NCI-H146 treated with DMSO at 0.1 percent for 48 hours (cell line): ENCODE results near the gene WWP2.
"Not testable (repeated sequence)": the region's sequence is repeated elsewhere in the genome, so short reads cannot be mapped to it uniquely, and the experiment has no call there.

Source experiments
- DNase-seq: peaks from one replicate; lab custom pipeline; 2025; ENCODE audit not compliant: unreplicated experiment; lab: John Stamatoyannopoulos, UW

The WWP2 gene

DNA sequence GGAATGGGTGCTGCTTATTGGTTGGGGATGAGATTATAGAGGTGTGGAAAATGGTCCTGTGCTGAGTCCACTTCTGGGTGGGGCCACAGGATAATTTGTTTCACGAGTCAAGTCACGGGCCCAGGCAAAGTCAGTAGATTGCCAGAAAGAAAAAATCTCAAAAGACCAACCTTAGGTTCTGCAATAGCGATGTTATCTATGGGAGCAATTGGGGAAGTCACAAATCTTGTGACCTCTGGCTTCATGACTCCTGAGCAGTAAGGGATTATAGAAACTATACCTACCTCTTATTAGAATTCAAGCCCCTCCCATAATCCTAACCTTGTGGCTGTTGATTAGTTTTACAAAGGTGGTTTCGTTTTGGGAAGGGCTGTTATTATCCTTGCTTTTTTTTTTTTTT lies 31.4 kb downstream of the WWP2 start:
- DNase-seq, result no peak

DNA sequence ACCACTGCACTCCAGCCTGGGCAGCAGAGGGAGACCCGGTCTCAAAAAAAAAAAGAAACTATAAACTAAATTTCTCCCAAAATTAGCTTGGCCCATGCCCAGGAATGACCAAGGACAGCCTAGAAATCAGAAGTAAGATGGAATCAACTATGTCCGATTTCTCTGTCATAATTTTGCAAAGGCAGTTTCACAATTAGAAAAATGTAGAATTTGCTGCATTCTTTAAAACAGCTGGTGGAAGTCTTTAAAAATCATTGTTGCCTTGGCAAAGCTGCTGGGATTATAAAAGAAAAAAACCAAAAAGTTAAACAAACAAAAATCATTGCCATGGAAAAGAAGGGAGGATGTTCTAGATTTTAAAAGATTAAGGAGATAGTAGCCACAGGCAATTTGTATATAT lies 32.4 kb downstream of the WWP2 start:
- no peak for DNase-seq

- DNase-seq, result no peak
Observed at GRCh38 chr16:69796285-69797118, 34.4 kb downstream of the WWP2 start.

- DNase-seq, result no peak
Observed at GRCh38 chr16:69798466-69798865, 36.3 kb downstream of the WWP2 start.

DNA sequence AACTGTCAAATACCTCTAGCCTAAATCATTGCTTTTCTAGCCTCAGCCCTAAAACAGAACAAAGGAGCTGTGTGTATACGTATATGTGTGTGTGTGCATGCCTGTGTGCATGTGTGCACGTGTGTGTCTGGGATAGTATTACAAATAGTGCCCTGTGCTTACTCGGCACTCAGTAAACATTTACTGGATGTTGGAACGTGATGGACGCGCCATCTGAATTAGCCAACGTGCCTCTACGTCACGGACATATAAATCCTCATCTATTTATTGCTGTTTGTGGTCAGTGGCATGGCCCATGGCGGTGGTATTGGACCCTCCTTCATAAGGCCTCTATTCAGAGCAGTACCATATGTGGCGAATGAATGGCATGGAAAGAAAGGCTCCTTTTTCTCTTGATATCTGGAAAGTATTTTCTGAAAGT lies 37.5 kb downstream of the WWP2 start:
- DNase-seq, result no peak

DNA sequence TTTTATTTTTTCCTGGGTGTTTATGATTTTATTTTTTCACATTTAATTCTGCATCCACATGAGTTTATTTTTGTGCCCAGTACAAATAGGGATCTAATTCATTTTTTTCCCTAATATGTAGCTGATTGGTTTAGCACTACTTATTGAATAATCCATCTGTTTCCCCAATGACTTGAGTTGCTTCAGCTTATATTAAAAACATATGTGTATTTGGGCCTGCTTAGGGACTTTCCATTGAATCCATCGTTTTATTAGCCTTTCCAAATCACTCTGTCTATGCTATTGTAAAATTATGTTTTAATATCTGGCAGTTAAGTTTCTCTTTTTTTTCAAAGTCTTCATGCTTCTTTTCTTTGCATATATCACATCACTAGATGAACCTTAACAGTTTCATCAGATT lies 42.2 kb downstream of the WWP2 start:
- DNase-seq, result no peak

GRCh38 chr16:69806776-69807175 lies 44.6 kb downstream of the WWP2 start:
- not testable (repeated sequence) for DNase-seq

DNA sequence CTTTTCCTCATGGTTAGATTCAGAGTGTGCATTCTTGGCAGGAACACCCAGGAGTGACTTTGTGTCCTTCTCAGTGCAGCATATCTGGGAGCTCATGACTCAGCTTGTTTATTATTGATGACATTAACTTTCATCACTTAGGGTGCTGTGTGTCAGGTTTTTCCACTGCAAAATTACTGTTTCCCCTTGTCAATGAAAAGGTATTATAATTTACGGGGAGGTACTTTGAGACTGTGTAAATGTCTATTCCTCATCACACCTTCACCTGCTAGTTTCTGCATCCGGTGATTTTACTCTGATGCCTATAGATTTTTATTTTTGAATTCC lies 50.5 kb downstream of the WWP2 start:
- no peak for DNase-seq

DNA sequence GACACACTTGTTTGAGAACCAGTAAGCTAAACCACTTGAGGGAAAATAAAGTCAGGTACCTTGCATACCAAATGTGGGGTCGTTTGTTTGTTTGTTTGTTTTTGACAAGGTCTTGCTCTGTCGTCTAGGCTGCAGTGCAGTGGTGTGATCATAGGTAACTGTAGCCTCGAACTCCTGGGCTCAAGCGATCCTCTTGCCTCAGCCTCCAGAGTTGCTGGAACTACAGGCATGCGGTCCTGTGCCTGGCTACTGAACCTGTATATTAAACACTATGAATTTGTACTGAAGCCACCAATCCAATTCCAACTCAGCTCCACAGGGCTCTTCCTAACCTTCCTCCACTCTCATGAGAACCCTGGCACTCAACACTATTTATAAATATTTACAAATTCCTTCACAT lies 51.9 kb downstream of the WWP2 start:
- DNase-seq, result no peak

DNA sequence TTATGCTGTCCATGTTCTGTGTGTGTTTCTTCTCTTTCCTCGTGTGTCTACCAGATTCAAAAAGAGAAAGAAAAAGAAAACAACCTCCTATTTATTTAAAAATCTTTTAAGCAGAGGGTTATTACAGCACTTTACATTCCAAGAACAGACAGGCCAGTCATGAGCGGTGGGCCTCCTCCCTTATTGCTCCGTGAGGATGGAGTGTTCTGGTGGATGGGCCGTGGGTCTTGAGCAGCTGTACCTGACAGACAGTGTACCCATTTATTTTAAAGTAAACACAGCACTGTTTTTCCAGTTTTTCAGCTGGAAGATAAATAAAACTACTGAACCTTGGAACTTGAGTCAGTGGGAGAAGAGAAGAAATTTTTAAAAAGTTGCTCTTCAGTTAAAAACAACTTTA lies 52.4 kb downstream of the WWP2 start:
- no peak for DNase-seq

GRCh38 chr16:69815216-69815883 lies 53.2 kb downstream of the WWP2 start:
- DNase-seq, result not testable (repeated sequence)

DNA sequence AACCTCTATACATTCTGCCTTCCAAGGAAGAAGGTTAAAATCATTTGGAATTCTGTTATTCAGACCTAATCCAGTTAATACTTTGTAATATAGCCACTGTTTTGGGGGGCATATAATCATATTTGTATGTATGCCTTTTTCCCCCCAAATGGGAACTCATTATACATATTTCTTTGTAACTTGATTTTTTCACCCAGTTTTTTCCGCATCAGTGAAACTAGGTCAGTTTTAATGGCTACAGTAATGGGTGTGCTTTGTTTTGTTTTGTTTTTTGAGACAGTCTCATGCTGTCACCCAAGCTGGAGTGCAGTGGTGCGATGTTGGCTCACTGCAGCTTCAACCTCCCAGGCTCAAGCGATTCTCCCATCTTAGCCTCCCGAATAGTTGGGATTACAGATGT lies 54.9 kb downstream of the WWP2 start:
- no peak for DNase-seq

- DNase-seq, result no peak
Observed at GRCh38 chr16:69818891-69819545, 56.9 kb downstream of the WWP2 start.

- no peak for DNase-seq
Observed at GRCh38 chr16:69820926-69821541, 58.9 kb downstream of the WWP2 start.

DNA sequence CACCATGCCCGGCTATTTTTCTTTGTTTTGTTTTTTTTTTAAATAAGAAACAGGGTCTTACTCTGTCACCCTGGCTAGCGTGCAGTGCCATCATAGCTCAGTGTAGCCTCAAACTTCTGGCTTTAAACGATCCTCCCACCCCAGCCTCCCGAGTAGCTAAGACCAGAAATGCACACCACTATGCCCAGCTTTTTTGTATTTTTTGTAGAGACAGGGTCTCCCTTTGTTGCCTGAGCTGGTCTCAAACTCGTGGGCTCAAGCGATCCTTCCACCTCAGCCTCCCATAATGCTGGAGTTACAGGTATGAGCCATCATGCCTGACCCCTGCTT lies 59.7 kb downstream of the WWP2 start:
- no peak for DNase-seq

GRCh38 chr16:69822174-69822935 lies 60.2 kb downstream of the WWP2 start:
- DNase-seq, result no peak

GRCh38 chr16:69823831-69824563 lies 61.9 kb downstream of the WWP2 start:
- DNase-seq, result no peak

DNA sequence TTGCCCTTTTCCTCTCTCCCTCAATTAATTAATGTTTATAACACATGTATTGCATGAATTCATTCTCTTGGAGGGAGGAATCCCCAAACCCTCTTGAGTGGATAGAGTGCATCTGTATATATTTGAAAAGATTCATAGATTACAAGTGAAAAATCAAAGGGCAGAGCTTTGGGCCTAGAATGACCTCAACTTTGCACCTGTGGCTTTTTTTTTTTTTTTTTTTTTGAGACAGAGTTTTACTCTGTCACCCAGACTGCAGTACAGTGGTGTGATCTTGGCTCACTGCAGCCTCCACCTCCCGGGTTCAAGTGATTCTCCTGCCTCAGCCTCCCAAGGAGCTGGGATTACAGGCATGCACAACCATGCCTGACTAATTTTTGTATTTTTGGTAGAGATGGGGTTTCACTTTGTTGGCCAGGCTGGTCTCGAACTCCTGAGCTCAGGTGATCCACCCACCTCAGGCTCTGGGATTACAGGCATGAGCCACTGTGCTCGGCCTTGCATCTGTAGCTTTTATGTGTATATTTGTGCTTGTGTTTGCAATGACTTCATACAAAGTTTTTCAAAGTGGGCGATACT lies 62.5 kb downstream of the WWP2 start:
- DNase-seq, result not testable (repeated sequence)

DNA sequence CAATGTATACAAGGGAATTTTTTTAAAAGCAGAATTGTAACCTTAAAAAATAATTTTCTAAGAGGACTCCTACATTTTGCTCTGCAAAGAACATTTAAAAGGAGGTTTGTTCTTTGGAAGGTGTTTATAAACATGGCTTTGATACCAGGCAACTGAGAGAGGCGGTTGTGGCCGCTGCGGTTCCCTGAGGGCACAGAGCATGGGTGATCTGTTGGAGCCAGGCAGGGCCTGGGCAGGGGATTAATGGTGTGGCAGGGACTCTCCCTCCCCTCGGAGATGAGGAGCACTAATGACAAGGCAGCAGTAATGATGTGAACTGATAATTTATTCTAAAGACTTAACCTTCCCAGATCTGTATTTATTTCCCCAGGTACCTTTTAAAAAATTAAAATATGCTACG lies 65.4 kb downstream of the WWP2 start:
- DNase-seq, result no peak

DNA sequence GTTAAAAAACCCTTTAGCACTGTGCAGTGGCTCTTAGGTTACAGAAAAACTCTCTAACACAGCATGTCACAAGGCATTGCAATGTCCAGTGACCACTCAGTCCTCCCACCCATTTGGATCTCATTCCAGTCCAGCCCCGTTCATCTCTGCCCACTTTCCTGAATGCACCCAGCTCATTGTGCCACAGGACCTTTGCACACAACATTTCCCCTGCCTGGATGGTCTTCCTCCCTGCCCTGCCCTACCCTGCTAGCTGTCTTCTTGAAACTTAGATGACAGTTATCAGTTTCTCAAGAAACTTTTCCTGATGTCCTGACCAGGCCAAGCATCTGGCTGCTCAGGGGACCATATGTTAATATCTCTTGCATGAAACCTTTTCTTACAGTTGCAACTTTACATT lies 67.2 kb downstream of the WWP2 start:
- no peak for DNase-seq
